DOHH2 (cell line): ENCODE data around the gene DDX49.

ENCODE experiments used
- EZH2phosphoT487 ChIP-seq: fragments of 200-600 bp; sonication (generic); IDR thresholded peaks from 2 replicates; pipeline ENCODE4 v1.6.1; 2017; ENCODE audit warnings: borderline replicate concordance, mild to moderate bottlenecking, antibody characterized with exemption, low read length, moderate library complexity, mixed read lengths
- TF ChIP-seq, protein P1 (sequence below): fragments of 200-600 bp; sonication (generic); IDR thresholded peaks from one replicate; pipeline ENCODE4 v1.5.1; 2014; ENCODE audit warnings: antibody characterized with exemption, mild to moderate bottlenecking, low read depth, low read length; ENCODE audit not compliant: poor library complexity, severe bottlenecking

DNA sequence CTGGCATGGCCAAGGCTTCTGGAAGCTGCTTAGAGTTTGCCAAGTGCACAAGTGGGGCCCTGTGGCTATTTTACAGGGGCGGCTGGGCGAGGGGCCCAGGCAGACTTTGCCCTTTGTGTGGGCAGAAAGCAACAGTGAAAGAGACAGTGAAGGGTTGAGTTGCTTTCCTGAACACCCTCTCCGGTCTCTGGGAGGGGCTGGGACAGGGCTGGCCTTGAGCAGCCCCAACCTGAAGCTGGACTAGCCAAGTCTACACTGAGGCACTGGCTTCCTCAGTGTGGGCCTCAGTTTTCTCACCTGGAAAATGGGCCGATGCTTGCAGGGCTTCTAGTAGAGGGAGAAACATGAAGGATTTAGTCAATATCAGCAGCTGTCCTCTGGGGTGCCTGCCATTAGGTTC lies 23.9 kb downstream of the DDX49 start:
- TF ChIP-seq EZH2phosphoT487: no peak
- TF ChIP-seq, protein P1, sequence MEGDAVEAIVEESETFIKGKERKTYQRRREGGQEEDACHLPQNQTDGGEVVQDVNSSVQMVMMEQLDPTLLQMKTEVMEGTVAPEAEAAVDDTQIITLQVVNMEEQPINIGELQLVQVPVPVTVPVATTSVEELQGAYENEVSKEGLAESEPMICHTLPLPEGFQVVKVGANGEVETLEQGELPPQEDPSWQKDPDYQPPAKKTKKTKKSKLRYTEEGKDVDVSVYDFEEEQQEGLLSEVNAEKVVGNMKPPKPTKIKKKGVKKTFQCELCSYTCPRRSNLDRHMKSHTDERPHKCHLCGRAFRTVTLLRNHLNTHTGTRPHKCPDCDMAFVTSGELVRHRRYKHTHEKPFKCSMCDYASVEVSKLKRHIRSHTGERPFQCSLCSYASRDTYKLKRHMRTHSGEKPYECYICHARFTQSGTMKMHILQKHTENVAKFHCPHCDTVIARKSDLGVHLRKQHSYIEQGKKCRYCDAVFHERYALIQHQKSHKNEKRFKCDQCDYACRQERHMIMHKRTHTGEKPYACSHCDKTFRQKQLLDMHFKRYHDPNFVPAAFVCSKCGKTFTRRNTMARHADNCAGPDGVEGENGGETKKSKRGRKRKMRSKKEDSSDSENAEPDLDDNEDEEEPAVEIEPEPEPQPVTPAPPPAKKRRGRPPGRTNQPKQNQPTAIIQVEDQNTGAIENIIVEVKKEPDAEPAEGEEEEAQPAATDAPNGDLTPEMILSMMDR: no peak
